ENCODE data around the gene BBOX1.

- no peak for TF ChIP-seq CTCF (IDR thresholded peaks at IDR 0.05; ENCODE audit: low read depth, low read length, missing input control)
- TF ChIP-seq ATF3 (IDR thresholded peaks at IDR 0.05): no peak
Measured at GRCh38 chr11:27112946-27113345, 72.3 kb downstream of the BBOX1 start.

All from liver (tissue), 3 donors.